HepG2 (cell line): Measurements from ENCODE around the gene MCOLN1. TPM values are rescaled to one million over a fixed set of nuclear protein-coding genes. Genes with fewer than 3 reads are reported as not detected.

Experiments
- AKNA ChIP-seq: sonication (generic); formaldehyde crosslinking; IDR thresholded peaks from 2 replicates; pipeline ENCODE4 v1.4.0; 2020; ENCODE audit warnings: missing genetic modification reagents, borderline replicate concordance
- DMAP1 ChIP-seq: IDR thresholded peaks from 2 replicates; pipeline ENCODE4 v1.6.1; 2016
- HDAC6 ChIP-seq: fragments of 200-600 bp; sonication (generic); IDR thresholded peaks from 2 replicates; pipeline ENCODE4 v1.7.0; 2017; ENCODE audit warnings: mild to moderate bottlenecking, antibody characterized with exemption, low read length, low read depth
- KAT2B ChIP-seq: fragments of 150-350 bp; IDR thresholded peaks from 2 replicates; pipeline ENCODE4 v1.6.1; 2014; ENCODE audit warnings: low read depth, low read length, borderline replicate concordance
- LRRFIP1 ChIP-seq: sonication (generic); formaldehyde crosslinking; conservative IDR thresholded peaks from 2 replicates; pipeline ENCODE4 v1.4.0; 2020; ENCODE audit warnings: missing genetic modification reagents
- MIER3 ChIP-seq: IDR thresholded peaks from 2 replicates; pipeline ENCODE4 v1.6.1; 2016; ENCODE audit warnings: missing compliant biosample characterization, borderline replicate concordance
- MXD1 ChIP-seq: sonication (generic); formaldehyde crosslinking; IDR thresholded peaks from 2 replicates; pipeline ENCODE4 v1.4.0; 2020; ENCODE audit warnings: mild to moderate bottlenecking, missing genetic modification reagents
- NFE2L1 ChIP-seq: sonication (generic); formaldehyde crosslinking; IDR thresholded peaks from 2 replicates; pipeline ENCODE4 v1.4.0; 2020; ENCODE audit warnings: missing genetic modification reagents, mild to moderate bottlenecking, borderline replicate concordance
- ONECUT2 ChIP-seq: sonication (generic); formaldehyde crosslinking; IDR thresholded peaks from 2 replicates; pipeline ENCODE4 v1.4.0; 2020; ENCODE audit warnings: missing genetic modification reagents
- POGZ ChIP-seq: sonication (generic); formaldehyde crosslinking; IDR thresholded peaks from 2 replicates; pipeline ENCODE4 v1.4.0; 2020; ENCODE audit warnings: mild to moderate bottlenecking, missing genetic modification reagents
- SALL1 ChIP-seq: sonication (generic); formaldehyde crosslinking; IDR thresholded peaks from 2 replicates; pipeline ENCODE4 v1.8.0; 2022; ENCODE audit warnings: mild to moderate bottlenecking, missing genetic modification reagents
- SMAD3 ChIP-seq: sonication (generic); formaldehyde crosslinking; IDR thresholded peaks from 2 replicates; pipeline ENCODE4 v1.4.0; 2020; ENCODE audit warnings: missing genetic modification reagents
- TBX2 ChIP-seq: sonication (generic); formaldehyde crosslinking; IDR thresholded peaks from 2 replicates; pipeline ENCODE4 v1.5.0; 2020; ENCODE audit warnings: missing genetic modification reagents, mild to moderate bottlenecking, borderline replicate concordance
- ZBTB8A ChIP-seq: sonication (generic); formaldehyde crosslinking; IDR thresholded peaks from 2 replicates; pipeline ENCODE4 v1.4.0; 2020; ENCODE audit warnings: mild to moderate bottlenecking, low read depth, missing genetic modification reagents, borderline replicate concordance
- ZFX ChIP-seq: sonication (generic); formaldehyde crosslinking; IDR thresholded peaks from 2 replicates; pipeline ENCODE4 v1.4.0; 2020; ENCODE audit warnings: mild to moderate bottlenecking, low read depth, missing genetic modification reagents, moderate library complexity
- ZNF253 ChIP-seq: sonication (generic); formaldehyde crosslinking; IDR thresholded peaks from 2 replicates; pipeline ENCODE4 v1.8.0; 2022; ENCODE audit warnings: mild to moderate bottlenecking, missing genetic modification reagents, borderline replicate concordance
- ZNF430 ChIP-seq: sonication (generic); formaldehyde crosslinking; IDR thresholded peaks from 2 replicates; pipeline ENCODE4 v1.9.0; 2021; ENCODE audit warnings: mild to moderate bottlenecking, missing genetic modification reagents
- ZNF44 ChIP-seq: sonication (generic); formaldehyde crosslinking; IDR thresholded peaks from 2 replicates; pipeline ENCODE4 v1.5.1; 2020; ENCODE audit warnings: mild to moderate bottlenecking, missing genetic modification reagents
- ZNF547 ChIP-seq: sonication (generic); formaldehyde crosslinking; IDR thresholded peaks from 2 replicates; pipeline ENCODE4 v1.5.1; 2020; ENCODE audit warnings: mild to moderate bottlenecking, missing genetic modification reagents
- ZNF572 ChIP-seq: sonication (generic); formaldehyde crosslinking; IDR thresholded peaks from 2 replicates; pipeline ENCODE4 v1.5.1; 2020; ENCODE audit warnings: mild to moderate bottlenecking, missing genetic modification reagents
- ZNF839 ChIP-seq: sonication (generic); formaldehyde crosslinking; IDR thresholded peaks from 2 replicates; pipeline ENCODE4 v1.4.0; 2020; ENCODE audit warnings: missing genetic modification reagents, mild to moderate bottlenecking, borderline replicate concordance
- polyA plus RNA-seq, 8 experiments: library from polyadenylated mRNA; depleted of rRNA in 3 of 8; stranded (reverse) in 7 of 8; unstranded in 1 of 8; fragments of >200 nt; fragmentation: Illumina TruSeq in 4 of 8; extraction: Trizol in 4 of 8; gene quantifications; 2 replicates each; pipeline versions ENCODE4 v1.2.1 to v1.2.3, GENCODE V29; 2011 to 2016; ENCODE audit warnings: low read depth in 4 of 8, missing spikeins in 1 of 8, mixed read lengths in 1 of 8; ENCODE audit not compliant: insufficient read depth in 1 of 8
- total RNA-seq, 5 experiments: library from RNA; depleted of rRNA; stranded (reverse); fragments of >200 nt; fragmentation: Illumina TruSeq; extraction: Trizol; gene quantifications; 2 replicates each; pipeline ENCODE4 v1.2.3, GENCODE V29; 2016; ENCODE audit warnings: low read depth in 1 of 5

MCOLN1 gene
- total and polyA plus RNA-seq, 2 of the 13 experiments (the other 11 are each of a cell fraction or from before 2014, with no cell fraction given) = 3.4 to 15.7 TPM

- TF ChIP-seq AKNA = no peak
- TF ChIP-seq ONECUT2 (CRISPR knock-in tag) = no peak
- TF ChIP-seq MIER3 (CRISPR knock-in tag) = no peak
- no peak for TF ChIP-seq ZNF253 (CRISPR knock-in tag)
- no peak for TF ChIP-seq POGZ
- no peak for TF ChIP-seq KAT2B
- TF ChIP-seq SALL1 (CRISPR knock-in tag) = peak; percentile 15; the same call in 1 of the 2 replicates
- TF ChIP-seq TBX2 (CRISPR knock-in tag) = no peak
- no peak for TF ChIP-seq HDAC6
- TF ChIP-seq ZNF572 (CRISPR knock-in tag) = no peak
- TF ChIP-seq ZNF430 (CRISPR knock-in tag) = no peak
- TF ChIP-seq SMAD3 (CRISPR knock-in tag) = no peak
- TF ChIP-seq LRRFIP1 (CRISPR knock-in tag) = no peak
- no peak for TF ChIP-seq ZBTB8A
- no peak for TF ChIP-seq ZNF547 (CRISPR knock-in tag)
- no peak for TF ChIP-seq ZNF839 (CRISPR knock-in tag)
- no peak for TF ChIP-seq MXD1 (CRISPR knock-in tag)
- no peak for TF ChIP-seq ZNF44 (CRISPR knock-in tag)
- TF ChIP-seq ZFX = no peak
- no peak for TF ChIP-seq NFE2L1 (CRISPR knock-in tag)
- no peak for TF ChIP-seq DMAP1 (CRISPR knock-in tag)
These were observed 16.6 kb upstream of the MCOLN1 start (continued) for GRCh38 chr19:7505682-7506384.
